ENCODE results near the gene PAGR1. TPM values are rescaled to one million over a fixed set of nuclear protein-coding genes. Genes with fewer than 3 reads are reported as not detected.
A peak's percentile ranks its signal among the peaks of the same experiment; 100 is the strongest.

PAGR1 gene
- total and polyA plus RNA-seq, 9 of the 15 experiments (the other 6 are each of a cell fraction or from before 2014, with no cell fraction given), result 1.4 to 58.2 (median 16.8) TPM

DNA sequence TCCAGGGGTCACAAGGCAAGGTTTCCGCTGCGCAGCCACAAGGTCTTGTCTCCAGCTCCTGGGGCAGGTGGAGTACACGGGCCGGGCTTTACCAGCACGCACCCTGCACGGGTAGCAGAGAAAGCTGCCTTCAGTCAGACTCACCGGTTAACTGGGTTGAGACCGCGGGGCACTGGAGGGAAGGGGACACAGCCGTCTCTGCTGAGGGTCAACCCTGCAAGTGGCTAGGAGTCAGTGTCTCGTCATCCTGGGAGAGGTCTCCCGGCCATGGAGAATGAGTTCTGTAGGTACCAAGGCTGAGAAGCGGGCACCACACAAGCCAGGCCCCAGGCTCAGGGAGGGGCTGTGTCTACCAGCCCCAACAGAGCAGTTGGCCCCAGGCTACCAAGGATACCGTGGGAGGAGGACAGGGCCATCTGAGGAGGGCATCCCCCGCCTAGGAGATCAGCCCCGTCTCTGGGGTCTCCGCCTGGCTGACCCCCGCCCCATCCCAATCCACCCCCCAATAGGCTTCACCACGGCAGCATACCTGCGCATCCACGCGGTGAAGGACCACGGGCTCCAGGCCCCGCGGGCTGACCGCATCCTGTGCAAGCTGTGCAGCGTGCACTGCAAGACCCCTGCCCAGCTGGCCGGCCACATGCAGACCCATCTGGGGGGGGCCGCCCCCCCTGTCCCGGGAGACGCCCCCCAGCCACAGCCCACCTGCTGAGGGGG, 6.8 kb upstream of the PAGR1 start (continued):
- TF ChIP-seq, protein P1, sequence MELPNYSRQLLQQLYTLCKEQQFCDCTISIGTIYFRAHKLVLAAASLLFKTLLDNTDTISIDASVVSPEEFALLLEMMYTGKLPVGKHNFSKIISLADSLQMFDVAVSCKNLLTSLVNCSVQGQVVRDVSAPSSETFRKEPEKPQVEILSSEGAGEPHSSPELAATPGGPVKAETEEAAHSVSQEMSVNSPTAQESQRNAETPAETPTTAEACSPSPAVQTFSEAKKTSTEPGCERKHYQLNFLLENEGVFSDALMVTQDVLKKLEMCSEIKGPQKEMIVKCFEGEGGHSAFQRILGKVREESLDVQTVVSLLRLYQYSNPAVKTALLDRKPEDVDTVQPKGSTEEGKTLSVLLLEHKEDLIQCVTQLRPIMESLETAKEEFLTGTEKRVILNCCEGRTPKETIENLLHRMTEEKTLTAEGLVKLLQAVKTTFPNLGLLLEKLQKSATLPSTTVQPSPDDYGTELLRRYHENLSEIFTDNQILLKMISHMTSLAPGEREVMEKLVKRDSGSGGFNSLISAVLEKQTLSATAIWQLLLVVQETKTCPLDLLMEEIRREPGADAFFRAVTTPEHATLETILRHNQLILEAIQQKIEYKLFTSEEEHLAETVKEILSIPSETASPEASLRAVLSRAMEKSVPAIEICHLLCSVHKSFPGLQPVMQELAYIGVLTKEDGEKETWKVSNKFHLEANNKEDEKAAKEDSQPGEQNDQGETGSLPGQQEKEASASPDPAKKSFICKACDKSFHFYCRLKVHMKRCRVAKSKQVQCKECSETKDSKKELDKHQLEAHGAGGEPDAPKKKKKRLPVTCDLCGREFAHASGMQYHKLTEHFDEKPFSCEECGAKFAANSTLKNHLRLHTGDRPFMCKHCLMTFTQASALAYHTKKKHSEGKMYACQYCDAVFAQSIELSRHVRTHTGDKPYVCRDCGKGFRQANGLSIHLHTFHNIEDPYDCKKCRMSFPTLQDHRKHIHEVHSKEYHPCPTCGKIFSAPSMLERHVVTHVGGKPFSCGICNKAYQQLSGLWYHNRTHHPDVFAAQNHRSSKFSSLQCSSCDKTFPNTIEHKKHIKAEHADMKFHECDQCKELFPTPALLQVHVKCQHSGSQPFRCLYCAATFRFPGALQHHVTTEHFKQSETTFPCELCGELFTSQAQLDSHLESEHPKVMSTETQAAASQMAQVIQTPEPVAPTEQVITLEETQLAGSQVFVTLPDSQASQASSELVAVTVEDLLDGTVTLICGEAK (IDR thresholded peaks at IDR 0.05), result 0 out of 2 replicates have a peak, but pooled peaks have one; percentile 2
- TF ChIP-seq, protein P1 (CRISPR knock-in tag; IDR thresholded peaks at IDR 0.05), result no peak
- 0 out of 2 replicates have a peak, but pooled peaks have one; percentile 30 for TF ChIP-seq FOXP1 (CRISPR knock-in tag; IDR thresholded peaks at IDR 0.05)
- no peak for TF ChIP-seq NELFE (IDR thresholded peaks at IDR 0.05; ENCODE audit: insufficient read depth, insufficient read length)
- TF ChIP-seq MXI1 (IDR thresholded peaks at IDR 0.05; ENCODE audit: low read depth, low read length), result no peak
- peak; percentile 62 for TF ChIP-seq RBFOX2 (IDR thresholded peaks at IDR 0.05; ENCODE audit: low read depth, low read length)
- TF ChIP-seq MECOM (CRISPR knock-in tag; IDR thresholded peaks at IDR 0.05), result no peak
- TF ChIP-seq STAT5B (CRISPR knock-in tag; IDR thresholded peaks at IDR 0.05), result no peak
- no peak for TF ChIP-seq RBM25 (IDR thresholded peaks at IDR 0.05; ENCODE audit: low read depth, low read length, severe bottlenecking)
- TF ChIP-seq PYGO2 (tag; IDR thresholded peaks at IDR 0.05), result no peak
- TF ChIP-seq ZNF143 (CRISPR knock-in tag; IDR thresholded peaks at IDR 0.05), result no peak
- TF ChIP-seq TAF9B (IDR thresholded peaks at IDR 0.05; ENCODE audit: partially characterized antibody), result no peak
- no peak for TF ChIP-seq EZH2 (IDR thresholded peaks at IDR 0.05; ENCODE audit: borderline replicate concordance, low read depth, low read length)
- no peak for TF ChIP-seq DDX20 (tag; IDR thresholded peaks at IDR 0.05; ENCODE audit: low read depth)
- no peak for TF ChIP-seq BRCA1 (IDR thresholded peaks at IDR 0.05)
- TF ChIP-seq BRCA1 (CRISPR knock-in tag; IDR thresholded peaks at IDR 0.05), result no peak
- TF ChIP-seq TAF7 (tag; IDR thresholded peaks at IDR 0.05), result no peak
- no peak for TF ChIP-seq FOXK2 (conservative IDR thresholded peaks at IDR 0.05 in 1 of 2, IDR thresholded peaks at IDR 0.05 in 1 of 2; ENCODE audit: low read depth in 2 of 2)
- no peak for TF ChIP-seq CBX5 (IDR thresholded peaks at IDR 0.05; ENCODE audit: borderline replicate concordance, low read depth)
- no peak for TF ChIP-seq THRAP3 (IDR thresholded peaks at IDR 0.05; ENCODE audit: borderline replicate concordance)
- TF ChIP-seq, protein P2, sequence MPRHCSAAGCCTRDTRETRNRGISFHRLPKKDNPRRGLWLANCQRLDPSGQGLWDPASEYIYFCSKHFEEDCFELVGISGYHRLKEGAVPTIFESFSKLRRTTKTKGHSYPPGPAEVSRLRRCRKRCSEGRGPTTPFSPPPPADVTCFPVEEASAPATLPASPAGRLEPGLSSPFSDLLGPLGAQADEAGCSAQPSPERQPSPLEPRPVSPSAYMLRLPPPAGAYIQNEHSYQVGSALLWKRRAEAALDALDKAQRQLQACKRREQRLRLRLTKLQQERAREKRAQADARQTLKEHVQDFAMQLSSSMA (CRISPR knock-in tag; IDR thresholded peaks at IDR 0.05), result no peak

All from K562 (cell line).